T-helper 17 cell (primary cell): Measurements from ENCODE around the gene BHLHE41. TPM values are rescaled to one million over a fixed set of nuclear protein-coding genes. Genes with fewer than 3 reads are reported as not detected.

Experiments
- ATAC-seq: fragments of 150-1000 bp; cut with Tn5 transposase; 2 replicates; pipeline ENCODE4 v1.10.0; 2021; ENCODE audit warnings: mild to moderate bottlenecking, moderate library complexity
- DNase-seq, 3 donors: peaks; one replicate each; pipeline versions ENCODE4 v3.0.0 to v3.0.0-alpha.2; 2020 to 2021
- H3K9me3 ChIP-seq: one replicate; pipeline ENCODE4 v1.7.0; 2013; ENCODE audit warnings: low read length, mild to moderate bottlenecking; ENCODE audit not compliant: control insufficient read depth, poor library complexity, severe bottlenecking
- H3K27ac Mint-ChIP-seq: one replicate; pipeline ENCODE4 v1.8.0; 2022; ENCODE audit warnings: mild to moderate bottlenecking, moderate library complexity, mixed read lengths
- H3K27me3 Mint-ChIP-seq: one replicate; pipeline ENCODE4 v1.8.0; 2022; ENCODE audit warnings: mixed read lengths
- H3K36me3 Mint-ChIP-seq: one replicate; pipeline ENCODE4 v1.8.0; 2022; ENCODE audit warnings: low read depth, mixed read lengths
- H3K4me1 Mint-ChIP-seq: one replicate; pipeline ENCODE4 v1.8.0; 2022; ENCODE audit warnings: mild to moderate bottlenecking, mixed read lengths
- H3K4me3 Mint-ChIP-seq: one replicate; pipeline ENCODE4 v1.8.0; 2022; ENCODE audit warnings: mild to moderate bottlenecking, moderate library complexity, mixed read lengths
- total RNA-seq, 4 donors: library from RNA in 2 of 4; stranded (reverse) in 2 of 4; gene quantifications; one replicate each; pipeline ENCODE4 v1.2.3 and lab custom pipeline; 2022 to 2026

BHLHE41 gene
- total RNA-seq, 2 donors from 2014 or later = 0.37 TPM; not detected in 1

GRCh38 chr12:26150736-26151450 is 26.1 kb upstream of the BHLHE41 start:
- H3K9me3 ChIP-seq = no peaks in the 10 kb centered on the region
- ATAC-seq (no peak), DNase-seq (no peak)
- H3K4me3 Mint-ChIP-seq = no peak overlapping the region
- H3K27me3 Mint-ChIP-seq = peaks cover 55% of the 10 kb centered on the region
- no peaks in the 10 kb centered on the region for H3K4me1 Mint-ChIP-seq
- H3K36me3 Mint-ChIP-seq = peaks cover 2% of the 10 kb centered on the region
- H3K27ac Mint-ChIP-seq = no peak overlapping the region

- no peak for ATAC-seq
- H3K4me3 Mint-ChIP-seq = no peak overlapping the region
- no peak overlapping the region for H3K27ac Mint-ChIP-seq
- no peak for DNase-seq
- no peaks in the 10 kb centered on the region for H3K4me1 Mint-ChIP-seq
- H3K36me3 Mint-ChIP-seq = peaks cover 2% of the 10 kb centered on the region
- H3K9me3 ChIP-seq = no peaks in the 10 kb centered on the region
- H3K27me3 Mint-ChIP-seq = peaks cover 49% of the 10 kb centered on the region
Observed at GRCh38 chr12:26149968-26150500, 25.2 kb upstream of the BHLHE41 start.

DNA sequence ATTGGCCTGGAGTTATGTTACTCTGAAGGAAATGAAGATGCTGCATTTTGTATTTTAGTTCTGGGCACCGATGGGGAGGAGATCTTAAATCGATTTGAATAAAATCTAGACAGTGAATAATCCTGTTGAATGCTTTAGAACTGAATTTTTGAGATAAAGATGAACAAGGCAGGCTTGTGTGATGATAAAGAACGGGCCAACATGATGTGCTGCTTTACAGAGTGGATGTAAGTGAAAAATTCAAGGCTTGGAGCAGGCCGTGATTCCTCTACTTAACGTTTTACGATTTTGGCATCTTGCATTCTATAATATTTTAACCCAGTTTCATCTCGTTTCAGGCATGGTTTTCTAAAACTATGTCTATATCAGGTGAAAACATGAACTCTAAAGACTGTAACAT is 23.5 kb upstream of the BHLHE41 start:
- DNase-seq = no peak

GRCh38 chr12:26143291-26143690 is 18.5 kb upstream of the BHLHE41 start:
- Mint-ChIP-seq H3K4me3 (no peak overlapping the region), H3K27ac (no peak overlapping the region), H3K36me3 (no peaks in the 10 kb centered on the region), H3K4me1 (no peaks in the 10 kb centered on the region), H3K27me3 (peaks cover 23% of the 10 kb centered on the region)
- ATAC-seq (no peak), DNase-seq (no peak)
- no peaks in the 10 kb centered on the region for H3K9me3 ChIP-seq

More for the DNA sequence above, 23.5 kb upstream of the BHLHE41 start:
- Mint-ChIP-seq H3K36me3 (peaks cover 2% of the 10 kb centered on the region), H3K27me3 (peaks cover 48% of the 10 kb centered on the region), H3K4me3 (no peak overlapping the region), H3K4me1 (no peaks in the 10 kb centered on the region), H3K27ac (no peak overlapping the region)
- no peaks in the 10 kb centered on the region for H3K9me3 ChIP-seq
- ATAC-seq = no peak

DNA sequence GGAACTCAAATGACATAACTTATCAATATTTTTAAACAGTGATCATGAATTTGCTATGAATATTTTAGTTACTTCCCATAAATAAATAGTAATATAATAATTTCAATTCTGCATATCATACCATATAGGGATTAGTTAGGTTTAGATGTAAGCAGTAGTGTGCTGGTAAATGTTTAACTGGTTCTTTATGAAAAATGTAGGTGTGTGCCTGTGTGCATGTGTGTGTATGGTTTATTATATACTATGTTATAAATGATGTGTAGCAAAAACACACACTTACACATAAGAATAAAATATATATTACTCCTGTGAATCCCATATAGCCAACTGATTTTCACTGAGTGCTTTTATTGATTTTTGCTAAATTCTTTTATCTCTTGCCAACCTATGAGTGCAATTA is 14.0 kb upstream of the BHLHE41 start:
- peaks cover 27% of the 10 kb centered on the region for H3K27me3 Mint-ChIP-seq
- H3K9me3 ChIP-seq = no peaks in the 10 kb centered on the region
- H3K36me3 Mint-ChIP-seq = no peaks in the 10 kb centered on the region
- H3K4me3 Mint-ChIP-seq = no peak overlapping the region
- no peak for ATAC-seq
- no peak for DNase-seq
- no peaks in the 10 kb centered on the region for H3K4me1 Mint-ChIP-seq
- H3K27ac Mint-ChIP-seq = no peak overlapping the region

- no peaks in the 10 kb centered on the region for H3K9me3 ChIP-seq
- no peak overlapping the region for H3K4me3 Mint-ChIP-seq
- ATAC-seq (no peak), DNase-seq (no peak)
- no peak overlapping the region for H3K27ac Mint-ChIP-seq
- H3K36me3 Mint-ChIP-seq = no peaks in the 10 kb centered on the region
- peaks cover 48% of the 10 kb centered on the region for H3K27me3 Mint-ChIP-seq
- no peaks in the 10 kb centered on the region for H3K4me1 Mint-ChIP-seq
Observed at GRCh38 chr12:26136688-26137087, 11.9 kb upstream of the BHLHE41 start.

DNA sequence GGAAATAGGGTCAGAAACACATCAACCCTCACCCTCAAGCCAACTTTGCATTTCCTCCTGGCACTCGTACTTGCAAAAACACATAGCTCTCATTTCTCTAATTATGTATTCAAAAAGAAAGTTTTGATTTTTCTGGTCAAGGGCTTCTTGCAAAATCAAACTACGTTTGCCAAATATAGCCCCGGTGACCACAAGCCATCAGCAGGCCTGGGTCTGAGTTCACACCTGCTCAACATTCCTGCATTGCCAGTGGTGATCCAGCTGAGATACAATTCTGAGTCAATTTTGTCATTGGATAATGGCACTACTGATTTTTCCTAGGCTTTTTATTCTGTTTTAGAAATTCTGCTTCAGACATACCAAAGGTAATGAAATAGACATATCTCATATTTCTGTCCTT is 10.7 kb upstream of the BHLHE41 start:
- H3K27ac Mint-ChIP-seq = no peak overlapping the region
- peaks cover 56% of the 10 kb centered on the region for H3K27me3 Mint-ChIP-seq
- no peak overlapping the region for H3K4me3 Mint-ChIP-seq
- H3K9me3 ChIP-seq = no peaks in the 10 kb centered on the region
- no peak for DNase-seq
- no peak for ATAC-seq
- H3K4me1 Mint-ChIP-seq = no peaks in the 10 kb centered on the region
- H3K36me3 Mint-ChIP-seq = no peaks in the 10 kb centered on the region

- Mint-ChIP-seq H3K27ac (no peak overlapping the region), H3K4me3 (no peak overlapping the region), H3K36me3 (no peaks in the 10 kb centered on the region), H3K4me1 (no peaks in the 10 kb centered on the region), H3K27me3 (peaks cover 59% of the 10 kb centered on the region)
- no peak for DNase-seq
- no peak for ATAC-seq
- no peaks in the 10 kb centered on the region for H3K9me3 ChIP-seq
Observed at GRCh38 chr12:26135010-26135420, 10.2 kb upstream of the BHLHE41 start.

DNA sequence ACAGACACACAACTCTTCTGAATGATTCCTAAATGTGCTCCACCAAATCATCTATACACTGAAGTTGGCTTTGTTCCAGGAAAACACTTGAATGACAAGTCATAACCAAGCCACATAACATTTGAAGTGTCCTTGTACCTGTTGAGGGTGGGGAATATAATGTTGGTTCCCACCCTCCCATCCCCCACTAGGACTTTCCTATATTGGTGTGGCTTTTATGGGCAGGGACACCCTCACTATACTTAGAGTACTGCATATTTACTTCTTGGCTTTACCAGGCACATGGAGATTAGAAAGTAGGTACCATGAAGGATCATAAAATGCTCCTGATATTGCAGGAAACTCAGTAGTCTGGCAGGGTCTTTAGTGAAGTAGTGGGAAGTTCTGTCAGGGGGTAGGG is 9.7 kb upstream of the BHLHE41 start:
- H3K9me3 ChIP-seq = no peaks in the 10 kb centered on the region
- no peak for DNase-seq
- no peak overlapping the region for H3K27ac Mint-ChIP-seq
- no peaks in the 10 kb centered on the region for H3K4me1 Mint-ChIP-seq
- H3K27me3 Mint-ChIP-seq = peaks cover 63% of the 10 kb centered on the region
- ATAC-seq = no peak
- no peaks in the 10 kb centered on the region for H3K36me3 Mint-ChIP-seq
- no peak overlapping the region for H3K4me3 Mint-ChIP-seq

DNA sequence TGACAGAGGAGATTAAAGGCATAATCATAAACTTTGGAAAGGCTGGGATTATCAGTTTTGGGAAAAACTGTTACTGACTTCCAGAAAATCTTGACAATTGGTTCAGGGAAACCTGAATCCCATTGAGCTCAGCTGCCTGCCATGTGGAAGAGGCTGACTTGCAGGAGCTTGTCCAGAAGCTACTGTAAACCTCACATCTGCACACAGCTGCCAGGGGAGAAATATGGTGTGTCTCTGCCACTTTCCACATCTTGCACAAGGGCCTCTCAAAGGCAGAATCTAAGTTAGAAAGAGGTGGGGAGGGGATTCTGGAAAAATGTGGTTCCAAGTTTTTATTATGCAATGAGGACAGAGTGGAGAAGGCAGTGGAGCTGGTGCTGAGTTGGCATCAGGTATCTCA is 8.7 kb upstream of the BHLHE41 start:
- no peaks in the 10 kb centered on the region for H3K4me1 Mint-ChIP-seq
- no peak for ATAC-seq
- H3K36me3 Mint-ChIP-seq = no peaks in the 10 kb centered on the region
- no peak overlapping the region for H3K27ac Mint-ChIP-seq
- DNase-seq = no peak
- H3K27me3 Mint-ChIP-seq = peaks cover 74% of the 10 kb centered on the region
- no peak overlapping the region for H3K4me3 Mint-ChIP-seq
- no peaks in the 10 kb centered on the region for H3K9me3 ChIP-seq

GRCh38 chr12:26132866-26133265 is 8.0 kb upstream of the BHLHE41 start:
- H3K4me1 Mint-ChIP-seq = no peaks in the 10 kb centered on the region
- ATAC-seq (no peak), DNase-seq (no peak)
- peaks cover 80% of the 10 kb centered on the region for H3K27me3 Mint-ChIP-seq
- no peak overlapping the region for H3K4me3 Mint-ChIP-seq
- H3K36me3 Mint-ChIP-seq = peaks cover 2% of the 10 kb centered on the region
- no peak overlapping the region for H3K27ac Mint-ChIP-seq
- no peaks in the 10 kb centered on the region for H3K9me3 ChIP-seq

DNA sequence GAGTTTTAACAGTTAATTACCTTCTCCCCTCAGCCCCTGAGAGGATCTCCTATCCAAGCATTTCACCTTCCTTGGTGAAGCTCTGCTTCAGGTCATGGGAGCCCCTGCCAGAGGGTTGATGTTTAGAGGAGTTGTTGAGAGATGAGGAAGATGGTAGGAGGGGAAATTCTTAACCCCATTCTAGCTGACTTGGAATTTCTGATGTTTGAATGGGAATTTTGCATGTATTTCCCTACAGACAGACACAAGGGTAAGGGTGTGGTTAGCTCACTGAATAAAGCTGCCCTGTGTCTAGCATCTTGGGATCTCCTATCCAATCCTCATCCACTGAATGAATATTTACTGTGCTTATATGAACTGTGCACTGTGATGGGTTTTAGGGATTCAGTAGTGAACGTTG is 7.1 kb upstream of the BHLHE41 start:
- Mint-ChIP-seq H3K27ac (no peak overlapping the region), H3K4me1 (peaks cover 7% of the 10 kb centered on the region), H3K27me3 (peaks cover 89% of the 10 kb centered on the region), H3K4me3 (no peak overlapping the region), H3K36me3 (peaks cover 8% of the 10 kb centered on the region)
- H3K9me3 ChIP-seq = no peaks in the 10 kb centered on the region
- no peak for ATAC-seq
- DNase-seq = no peak

DNA sequence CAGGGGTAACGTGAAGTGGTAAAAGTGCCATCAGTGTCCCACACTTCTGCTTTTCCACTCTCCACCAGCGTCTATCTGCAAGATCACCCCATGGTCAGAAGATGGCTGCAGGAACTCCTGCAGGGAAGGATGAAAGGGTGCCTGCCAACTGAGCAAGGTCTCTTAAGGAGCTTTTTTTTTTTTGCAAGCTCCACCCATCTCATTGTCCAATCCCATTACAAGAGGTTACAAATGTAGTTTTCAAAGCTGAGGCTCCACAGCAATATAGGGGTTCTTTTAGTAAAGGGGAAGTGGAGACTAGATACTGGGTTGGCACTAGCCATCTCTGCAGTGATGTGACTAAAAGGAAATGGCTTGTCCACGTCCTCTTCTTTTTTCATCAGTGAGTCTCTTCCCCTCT is 5.9 kb upstream of the BHLHE41 start:
- ATAC-seq = peak; percentile 67
- Mint-ChIP-seq H3K4me1 (peaks cover 8% of the 10 kb centered on the region), H3K27ac (no peak overlapping the region), H3K4me3 (no peak overlapping the region), H3K36me3 (peaks cover 8% of the 10 kb centered on the region), H3K27me3 (peaks cover 88% of the 10 kb centered on the region)
- no peak for DNase-seq
- no peaks in the 10 kb centered on the region for H3K9me3 ChIP-seq

DNA sequence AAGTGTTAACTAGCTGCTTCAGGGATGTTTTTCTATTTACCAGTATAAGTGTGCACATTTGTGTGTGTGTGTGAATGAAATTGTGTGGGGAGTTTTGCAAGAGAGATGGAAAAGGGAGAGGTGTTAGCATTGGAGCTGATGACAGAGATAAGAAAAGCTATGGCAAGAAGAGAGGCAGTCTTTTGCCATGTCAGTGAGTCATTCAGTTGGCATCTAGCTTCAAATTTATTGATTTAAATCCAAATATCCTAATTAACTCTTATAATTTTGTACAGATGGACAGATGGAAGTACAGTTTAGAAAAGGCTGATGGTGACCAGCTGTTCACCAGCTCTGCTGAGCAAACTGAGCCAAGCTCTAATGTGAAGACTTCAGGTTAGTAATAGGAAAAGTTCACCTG is 3.3 kb upstream of the BHLHE41 start:
- Mint-ChIP-seq H3K4me1 (peaks cover 25% of the 10 kb centered on the region), H3K36me3 (peaks cover 9% of the 10 kb centered on the region), H3K27me3 (peaks cover 84% of the 10 kb centered on the region), H3K27ac (no peak overlapping the region), H3K4me3 (no peak overlapping the region)
- H3K9me3 ChIP-seq = no peaks in the 10 kb centered on the region
- no peak for ATAC-seq
- no peak for DNase-seq
